GM06990 (cell line): ENCODE data around the gene RTEL1.

Source experiments
- DNase-seq: peaks from one replicate; pipeline ENCODE4 v3.0.0-alpha.2; 2011; ENCODE audit not compliant: insufficient read length; ENCODE audit errors: extremely low read depth
- H3K27me3 ChIP-seq: replicated peaks from 2 replicates; pipeline ENCODE4 v1.6.0; 2011; ENCODE audit warnings: low read length; ENCODE audit not compliant: control insufficient read depth, insufficient read depth
- H3K36me3 ChIP-seq: 2 replicates; pipeline ENCODE4 v1.5.1; 2011; ENCODE audit warnings: low read length; ENCODE audit not compliant: control insufficient read depth, insufficient read depth
- H3K4me3 ChIP-seq: replicated peaks from 2 replicates; pipeline ENCODE4 v1.5.1; 2011; ENCODE audit warnings: low read depth, mild to moderate bottlenecking, control low read depth, low read length
- CTCF ChIP-seq: IDR thresholded peaks from 2 replicates; pipeline ENCODE4 v1.5.1; 2011; ENCODE audit warnings: low read length, control low read depth, mild to moderate bottlenecking, inconsistent platforms; ENCODE audit not compliant: insufficient read depth, poor library complexity, severe bottlenecking

Gene RTEL1

GRCh38 chr20:63741676-63742380 lies 83.7 kb downstream of the RTEL1 start:
- no peak overlapping the region for H3K4me3 ChIP-seq

GRCh38 chr20:63742381-63743024 lies 84.4 kb downstream of the RTEL1 start:
- Histone ChIP-seq H3K36me3 (peaks cover 3% of the 10 kb centered on the region), H3K4me3 (no peak overlapping the region), H3K27me3 (no peaks in the 10 kb centered on the region)
- DNase-seq: no peak
- TF ChIP-seq CTCF: no peak

More at GRCh38 chr20:63741676-63742380, 83.7 kb downstream of the RTEL1 start:
- no peak for TF ChIP-seq CTCF
- DNase-seq: no peak
- peaks cover 3% of the 10 kb centered on the region for H3K36me3 ChIP-seq
- no peaks in the 10 kb centered on the region for H3K27me3 ChIP-seq

GRCh38 chr20:63743210-63743970 lies 85.3 kb downstream of the RTEL1 start:
- no peak for DNase-seq
- no peak for TF ChIP-seq CTCF
- Histone ChIP-seq H3K36me3 (peaks cover 3% of the 10 kb centered on the region), H3K4me3 (no peak overlapping the region), H3K27me3 (no peaks in the 10 kb centered on the region)

- H3K27me3 ChIP-seq: no peaks in the 10 kb centered on the region
- DNase-seq: no peak
- peaks cover 3% of the 10 kb centered on the region for H3K36me3 ChIP-seq
- TF ChIP-seq CTCF: no peak
- no peak overlapping the region for H3K4me3 ChIP-seq
Measured at GRCh38 chr20:63744158-63744557, 86.0 kb downstream of the RTEL1 start.

GRCh38 chr20:63744574-63745423 lies 86.7 kb downstream of the RTEL1 start:
- Histone ChIP-seq H3K27me3 (no peaks in the 10 kb centered on the region), H3K4me3 (no peak overlapping the region), H3K36me3 (peaks cover 3% of the 10 kb centered on the region)
- DNase-seq: no peak
- TF ChIP-seq CTCF: no peak
